Measurements from ENCODE around the gene GNG12.

GRCh38 chr1:67685067-67685557 is 148.2 kb downstream of the GNG12 start, which contains the start of gene GADD45A:
- TF ChIP-seq CTCF (IDR thresholded peaks at IDR 0.05) (no peak), POLR2AphosphoS5 (IDR thresholded peaks at IDR 0.05) (peak; percentile 97 to 100 (median 98)), POLR2A (IDR thresholded peaks at IDR 0.05) (peak; percentile 87 to 96)
